Natural killer cell (primary cell): ENCODE measurements around the gene RAB27A. TPM values are rescaled to one million over a fixed set of nuclear protein-coding genes. Genes with fewer than 3 reads are reported as not detected.

Experiments used
- ATAC-seq, 3 donors: fragments of 150-1000 bp in 2 of 3; fragments of 200-7000 bp in 1 of 3; cut with Tn5 transposase; 1 replicate in 1 of 3; 2 replicates in 2 of 3; pipeline ENCODE4 v1.10.0; 2021; ENCODE audit warnings: mild to moderate bottlenecking in 2 of 3, moderate library complexity in 2 of 3
- DNase-seq, 2 donors: peaks; one replicate each; pipeline versions ENCODE4 v3.0.0 to v3.0.0-alpha.2; 2013 to 2021; ENCODE audit warnings: mixed read lengths in 1 of 2
- H3K27ac ChIP-seq: one replicate; pipeline ENCODE4 v1.5.1; 2013; ENCODE audit warnings: mild to moderate bottlenecking, low read length
- H3K27me3 ChIP-seq: one replicate; pipeline ENCODE4 v1.6.1; 2013; ENCODE audit warnings: low read length; ENCODE audit not compliant: control insufficient read depth, insufficient read depth
- H3K36me3 ChIP-seq: one replicate; pipeline ENCODE4 v1.6.1; 2013; ENCODE audit warnings: low read length; ENCODE audit not compliant: control insufficient read depth, insufficient read depth
- H3K4me1 ChIP-seq: one replicate; pipeline ENCODE4 v1.6.1; 2013; ENCODE audit warnings: low read length; ENCODE audit not compliant: control insufficient read depth, insufficient read depth
- H3K4me3 ChIP-seq: one replicate; pipeline ENCODE4 v1.5.1; 2013; ENCODE audit warnings: low read length
- H3K9me3 ChIP-seq: one replicate; pipeline ENCODE4 v1.6.1; 2013; ENCODE audit warnings: low read length; ENCODE audit not compliant: control insufficient read depth, insufficient read depth
- H3K27ac Mint-ChIP-seq, 2 donors: one replicate each; pipeline ENCODE4 v1.8.0; 2022; ENCODE audit warnings: mild to moderate bottlenecking in 2 of 2, mixed read lengths in 2 of 2, moderate library complexity in 1 of 2
- H3K27me3 Mint-ChIP-seq, 2 donors: one replicate each; pipeline ENCODE4 v1.8.0; 2022; ENCODE audit warnings: low read depth in 2 of 2, mixed read lengths in 2 of 2
- H3K36me3 Mint-ChIP-seq: one replicate; pipeline ENCODE4 v1.8.0; 2022; ENCODE audit warnings: mixed read lengths
- H3K4me1 Mint-ChIP-seq, 2 donors: one replicate each; pipeline ENCODE4 v1.8.0; 2022; ENCODE audit warnings: mixed read lengths in 2 of 2
- H3K4me3 Mint-ChIP-seq: one replicate; pipeline ENCODE4 v1.8.0; 2022; ENCODE audit warnings: mild to moderate bottlenecking, moderate library complexity, mixed read lengths
- H3K9me3 Mint-ChIP-seq, 2 donors: one replicate each; pipeline ENCODE4 v1.8.0; 2022; ENCODE audit warnings: mixed read lengths in 2 of 2
- WGBS: methylation state at CpG from one replicate; pipeline ENCODE4 v1.1.7; 2013; ENCODE audit warnings: missing lambda C conversion rate; ENCODE audit not compliant: insufficient coverage; 5-methylcytosine and 5-hydroxymethylcytosine counted together
- intact Hi-C: fragments of 100-400 bp; cut with micrococcal nuclease; formaldehyde crosslinking; loops from one replicate; pipeline ENCODE4 v1.14.2; 2022
- total RNA-seq, 4 donors: library from RNA; stranded (reverse); fragments of 120-200 nt in 1 of 4; gene quantifications; one replicate each; pipeline versions ENCODE4 v1.2.3 to v1.2.4, GENCODE V29; 2013 to 2022
- TF ChIP-seq, protein P1 (sequence below): fragments of 200-600 bp; IDR thresholded peaks from one replicate; pipeline ENCODE4 v1.8.0; 2022; ENCODE audit warnings: antibody characterized with exemption

The RAB27A gene
- total RNA-seq, 3 donors from 2014 or later (not counting 1 experiment from before 2014, with no cell fraction given) = 90.0 to 111 (median 98.1) TPM

DNA sequence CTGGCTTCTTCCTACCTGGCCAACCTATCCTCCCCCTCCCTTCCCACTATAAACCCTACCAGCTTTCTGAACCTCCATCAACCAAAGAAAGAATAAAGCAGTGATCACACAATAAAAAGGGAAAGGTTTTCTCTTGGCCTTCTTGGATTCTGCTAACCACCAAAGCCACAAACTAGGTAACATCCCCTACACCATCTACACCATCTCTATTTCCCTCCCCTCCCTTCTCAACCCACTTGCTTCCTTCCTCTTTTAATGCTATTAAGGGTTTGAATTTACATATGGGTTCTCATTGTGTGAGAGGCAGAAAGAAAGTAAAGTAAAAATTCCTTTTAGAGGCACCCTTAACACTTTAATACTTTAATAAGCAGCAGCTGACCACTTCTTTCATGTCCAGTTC, 67.0 kb downstream of the RAB27A start:
- Histone ChIP-seq H3K36me3 (peaks cover 18% of the 10 kb centered on the region), H3K27me3 (no peaks in the 10 kb centered on the region), H3K4me3 (no peak overlapping the region), H3K9me3 (no peaks in the 10 kb centered on the region), H3K27ac (peak overlapping the region; percentile 76), H3K4me1 (peaks cover 35% of the 10 kb centered on the region)
- peak in 2 of 3 donors; percentile 51 to 69 for ATAC-seq
- DNase-seq = peak in 1 of 2 donors; percentile 58
- Mint-ChIP-seq H3K4me1 (peaks cover 66 to 71% of the 10 kb centered on the region in 2 donors), H3K9me3 (no peaks in the 10 kb centered on the region), H3K4me3 (peak overlapping the region; percentile 56), H3K27me3 (no peaks in the 10 kb centered on the region), H3K27ac (peak overlapping the region; percentile 81 to 91), H3K36me3 (no peaks in the 10 kb centered on the region)
- TF ChIP-seq, protein P1, sequence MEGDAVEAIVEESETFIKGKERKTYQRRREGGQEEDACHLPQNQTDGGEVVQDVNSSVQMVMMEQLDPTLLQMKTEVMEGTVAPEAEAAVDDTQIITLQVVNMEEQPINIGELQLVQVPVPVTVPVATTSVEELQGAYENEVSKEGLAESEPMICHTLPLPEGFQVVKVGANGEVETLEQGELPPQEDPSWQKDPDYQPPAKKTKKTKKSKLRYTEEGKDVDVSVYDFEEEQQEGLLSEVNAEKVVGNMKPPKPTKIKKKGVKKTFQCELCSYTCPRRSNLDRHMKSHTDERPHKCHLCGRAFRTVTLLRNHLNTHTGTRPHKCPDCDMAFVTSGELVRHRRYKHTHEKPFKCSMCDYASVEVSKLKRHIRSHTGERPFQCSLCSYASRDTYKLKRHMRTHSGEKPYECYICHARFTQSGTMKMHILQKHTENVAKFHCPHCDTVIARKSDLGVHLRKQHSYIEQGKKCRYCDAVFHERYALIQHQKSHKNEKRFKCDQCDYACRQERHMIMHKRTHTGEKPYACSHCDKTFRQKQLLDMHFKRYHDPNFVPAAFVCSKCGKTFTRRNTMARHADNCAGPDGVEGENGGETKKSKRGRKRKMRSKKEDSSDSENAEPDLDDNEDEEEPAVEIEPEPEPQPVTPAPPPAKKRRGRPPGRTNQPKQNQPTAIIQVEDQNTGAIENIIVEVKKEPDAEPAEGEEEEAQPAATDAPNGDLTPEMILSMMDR = no peak
- intact Hi-C loops = loop anchor here (5.0 kb wide), 1 partner anchor 35 kb away; no protein-coding TSS in a partner anchor

DNA sequence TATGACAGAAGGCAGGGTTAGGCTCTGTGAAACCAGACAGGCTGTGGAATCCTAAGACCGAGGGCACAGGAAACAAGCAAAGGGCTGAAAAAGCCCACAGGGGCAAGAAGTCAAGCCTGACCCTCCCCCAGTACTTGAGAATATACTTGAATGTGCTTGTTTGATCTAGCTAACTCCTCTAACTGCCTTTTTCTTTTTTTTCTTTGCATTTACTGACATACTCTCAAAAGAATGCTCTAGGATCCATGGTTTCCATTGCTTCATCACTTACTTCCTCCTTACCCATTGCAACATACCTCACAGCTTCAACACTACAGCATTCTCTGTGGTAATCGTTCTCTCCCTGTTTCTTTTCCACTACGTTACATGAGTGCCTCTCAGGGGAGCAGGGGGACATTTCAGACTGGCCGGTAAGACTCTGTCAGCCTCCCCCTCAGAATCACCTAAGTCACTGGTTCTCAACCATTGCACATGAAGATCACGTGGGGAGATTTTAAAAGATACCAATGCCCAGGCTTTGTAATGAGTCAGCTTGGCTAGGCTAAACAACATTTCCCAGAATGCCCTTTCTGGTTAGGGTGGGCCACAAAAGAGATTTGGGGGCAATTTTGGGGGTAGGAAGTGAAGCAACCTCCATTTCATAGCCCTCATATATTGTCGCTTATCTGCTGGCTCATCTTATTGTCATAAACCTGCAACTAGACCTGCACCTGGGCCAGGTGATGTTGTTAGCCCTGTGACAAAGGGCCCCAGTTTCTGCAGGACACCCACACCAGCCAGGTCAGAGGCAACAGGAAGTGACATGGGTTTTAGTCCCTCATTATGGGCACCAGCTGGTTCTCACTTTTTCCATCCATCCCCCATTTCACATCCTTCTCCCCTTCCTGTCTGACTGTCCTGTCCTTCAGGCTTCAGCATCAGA, 68.3 kb downstream of the RAB27A start:
- ATAC-seq = peak; percentile 51 to 70 (median 56)

DNA sequence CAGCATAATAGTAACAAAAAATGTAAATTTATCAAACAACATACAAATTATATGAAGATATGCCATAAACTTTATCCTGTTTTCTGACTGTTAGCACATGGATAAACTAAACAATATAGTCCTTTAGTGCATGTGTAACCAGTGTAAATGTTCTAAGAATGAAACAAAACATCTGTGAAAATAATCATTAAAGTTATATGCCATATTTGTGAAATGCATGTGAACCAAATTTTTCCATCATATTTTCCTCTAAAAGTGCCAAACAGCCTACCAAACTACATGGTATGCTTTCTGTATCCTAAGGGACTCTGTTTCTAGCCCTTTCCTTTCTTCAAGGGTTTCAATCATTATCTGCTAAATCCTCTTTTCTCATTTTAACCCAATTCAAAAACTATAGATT, 69.0 kb downstream of the RAB27A start:
- no peaks in the 10 kb centered on the region for H3K27me3 ChIP-seq
- no peaks in the 10 kb centered on the region for H3K9me3 ChIP-seq
- no peak overlapping the region for H3K4me3 ChIP-seq
- peaks cover 64 to 68% of the 10 kb centered on the region in 2 donors for H3K4me1 Mint-ChIP-seq
- peak overlapping the region; percentile 25 for H3K4me3 Mint-ChIP-seq
- TF ChIP-seq, protein P1 = no peak
- DNase-seq (no peak), ATAC-seq (no peak)
- H3K27ac ChIP-seq = peak overlapping the region; percentile 76
- peaks cover 8% of the 10 kb centered on the region for H3K36me3 ChIP-seq
- no peaks in the 10 kb centered on the region for H3K9me3 Mint-ChIP-seq
- H3K27ac Mint-ChIP-seq = peak overlapping the region; percentile 81 to 91
- no peaks in the 10 kb centered on the region for H3K27me3 Mint-ChIP-seq
- H3K36me3 Mint-ChIP-seq = no peaks in the 10 kb centered on the region
- intact Hi-C loops = loop anchor here (1.0 to 5.0 kb wide), 2 partner anchors 37 to 62 kb away; no protein-coding TSS in a partner anchor
- H3K4me1 ChIP-seq = peaks cover 35% of the 10 kb centered on the region

More for the DNA sequence above, 68.3 kb downstream of the RAB27A start:
- no peaks in the 10 kb centered on the region for H3K36me3 Mint-ChIP-seq
- intact Hi-C loops = loop anchor here (1.0 to 5.0 kb wide), 2 partner anchors 36 to 61 kb away; no protein-coding TSS in a partner anchor
- Histone ChIP-seq H3K4me3 (no peak overlapping the region), H3K27me3 (no peaks in the 10 kb centered on the region), H3K27ac (peak overlapping the region; percentile 76), H3K9me3 (no peaks in the 10 kb centered on the region), H3K4me1 (peaks cover 35% of the 10 kb centered on the region), H3K36me3 (peaks cover 14% of the 10 kb centered on the region)
- no peaks in the 10 kb centered on the region for H3K9me3 Mint-ChIP-seq
- H3K27me3 Mint-ChIP-seq = no peaks in the 10 kb centered on the region
- H3K27ac Mint-ChIP-seq = peak overlapping the region; percentile 81 to 91
- WGBS = 12% methylated on average over 6 of the region's 6 CpGs
- DNase-seq = peak; percentile 20 to 43
- TF ChIP-seq, protein P1 = no peak
- peak overlapping the region; percentile 56 for H3K4me3 Mint-ChIP-seq
- H3K4me1 Mint-ChIP-seq = peaks cover 66 to 71% of the 10 kb centered on the region in 2 donors
